ENCODE data around the gene FAM170B. TPM values are rescaled to one million over a fixed set of nuclear protein-coding genes. Genes with fewer than 3 reads are reported as not detected.

The FAM170B gene
- total RNA-seq (2014; rRNA removed) (not detected in 2 replicates), Bru-seq, nascent RNA (not detected), BruChase-seq, experiment 1, labeled RNA remaining after a 6-hour chase (not detected), BruChase-seq, experiment 2, labeled RNA remaining after a 2-hour chase (not detected)
- long read RNA-seq, result 0 reads

GRCh38 chr10:49133706-49134248, at the start of gene FAM170B:
Gene FAM170B (minus strand): TSS chr10:49134021. CDS start chr10:49133918, 103 bp downstream.
- Histone ChIP-seq H3K9me2 (replicated peaks; ENCODE audit: low read length) (no peaks in the 10 kb centered on the region), H3K9me3 (ENCODE audit: low read length) (no peaks in the 10 kb centered on the region), H3K4me1 (ENCODE audit: insufficient read depth, low read length) (peaks cover 3% of the 10 kb centered on the region), H4K20me1 (ENCODE audit: low read length) (no peaks in the 10 kb centered on the region), H3K27me3 (ENCODE audit: low read length) (peaks cover 78% of the 10 kb centered on the region), H3K27ac (ENCODE audit: low read length) (no peak within 1 kb of the TSS), H2AFZ (ENCODE audit: low read length) (no peak within 1 kb of the TSS), H3K4me3 (ENCODE audit: low read length) (no peak within 1 kb of the TSS), H3K79me2 (ENCODE audit: low read length) (no peaks in the 10 kb centered on the region), H3K36me3 (ENCODE audit: low read depth, low read length) (no peaks in the 10 kb centered on the region), H3K9ac (ENCODE audit: low read length) (no peak within 1 kb of the TSS), H3K4me2 (ENCODE audit: low read length) (no peak within 1 kb of the TSS), H3F3A (ENCODE audit: low read length, unreplicated experiment) (no peaks in the 10 kb centered on the region)
- ChIA-PET CTCF (no interaction called here), POLR2A (ENCODE audit: unreplicated experiment) (no interaction called here)
- DNase-seq, result no peak
- TF ChIP-seq EZH2 (IDR thresholded peaks at IDR 0.05; ENCODE audit: low read length, unreplicated experiment), result no peak
- no peak for TF ChIP-seq CTCF (conservative IDR thresholded peaks at IDR 0.05; ENCODE audit: low read depth, low read length)
- TF ChIP-seq EZH2phosphoT487 (IDR thresholded peaks at IDR 0.05; ENCODE audit: borderline replicate concordance, low read length), result no peak
- intact Hi-C loops (cut with micrococcal nuclease), result no loop called here
- no peak for ATAC-seq
- BruUV-seq (replicated peaks), result no TSS peak

GRCh38 chr10:49182776-49183175, 49.0 kb upstream of the FAM170B start:
- Histone ChIP-seq H3K36me3 (ENCODE audit: low read depth, low read length) (no peaks in the 10 kb centered on the region), H4K20me1 (ENCODE audit: low read length) (no peaks in the 10 kb centered on the region), H3K27ac (ENCODE audit: low read length) (no peak overlapping the region), H3K79me2 (ENCODE audit: low read length) (no peaks in the 10 kb centered on the region), H3K4me2 (ENCODE audit: low read length) (no peak overlapping the region), H2AFZ (ENCODE audit: low read length) (no peak overlapping the region), H3K27me3 (ENCODE audit: low read length) (peaks cover 69% of the 10 kb centered on the region), H3K4me3 (ENCODE audit: low read length) (no peak overlapping the region), H3K9ac (ENCODE audit: low read length) (no peak overlapping the region), H3F3A (ENCODE audit: low read length, unreplicated experiment) (no peaks in the 10 kb centered on the region), H3K9me3 (ENCODE audit: low read length) (no peaks in the 10 kb centered on the region), H3K9me2 (replicated peaks; ENCODE audit: low read length) (no peaks in the 10 kb centered on the region), H3K4me1 (ENCODE audit: insufficient read depth, low read length) (peaks cover 6% of the 10 kb centered on the region)
- ATAC-seq, result no peak
- BruUV-seq (replicated peaks), result no TSS peak
- CTCF ChIA-PET, result no interaction called here
- POLR2A ChIA-PET (ENCODE audit: unreplicated experiment), result no interaction called here
- DNase-seq, result no peak
- TF ChIP-seq CTCF (conservative IDR thresholded peaks at IDR 0.05; ENCODE audit: low read depth, low read length), result no peak
- no peak for TF ChIP-seq EZH2 (IDR thresholded peaks at IDR 0.05; ENCODE audit: low read length, unreplicated experiment)
- TF ChIP-seq EZH2phosphoT487 (IDR thresholded peaks at IDR 0.05; ENCODE audit: borderline replicate concordance, low read length), result no peak
- intact Hi-C loops (cut with micrococcal nuclease), result no loop called here

- H2AFZ ChIP-seq (ENCODE audit: low read length), result no peak overlapping the region
- BruUV-seq (replicated peaks), result no TSS peak
These were observed 46.6 kb upstream of the FAM170B start for GRCh38 chr10:49180444-49180860.

More at GRCh38 chr10:49180444-49180860, 46.6 kb upstream of the FAM170B start:
- no peaks in the 10 kb centered on the region for H3K9me3 ChIP-seq (ENCODE audit: low read length)
- H3K4me3 ChIP-seq (ENCODE audit: low read length), result no peak overlapping the region
- no peaks in the 10 kb centered on the region for H3K79me2 ChIP-seq (ENCODE audit: low read length)
- peaks cover 18% of the 10 kb centered on the region for H3K4me1 ChIP-seq (ENCODE audit: insufficient read depth, low read length)
- ChIA-PET POLR2A (ENCODE audit: unreplicated experiment) (no interaction called here), CTCF (no interaction called here)
- H3F3A ChIP-seq (ENCODE audit: low read length, unreplicated experiment), result no peaks in the 10 kb centered on the region
- no peaks in the 10 kb centered on the region for H3K36me3 ChIP-seq (ENCODE audit: low read depth, low read length)
- TF ChIP-seq EZH2phosphoT487 (IDR thresholded peaks at IDR 0.05; ENCODE audit: borderline replicate concordance, low read length) (no peak), EZH2 (IDR thresholded peaks at IDR 0.05; ENCODE audit: low read length, unreplicated experiment) (no peak), CTCF (conservative IDR thresholded peaks at IDR 0.05; ENCODE audit: low read depth, low read length) (no peak)
- H3K27ac ChIP-seq (ENCODE audit: low read length), result no peak overlapping the region
- no peaks in the 10 kb centered on the region for H4K20me1 ChIP-seq (ENCODE audit: low read length)
- intact Hi-C loops (cut with micrococcal nuclease), result no loop called here
- no peak overlapping the region for H3K9ac ChIP-seq (ENCODE audit: low read length)
- H3K4me2 ChIP-seq (ENCODE audit: low read length), result no peak overlapping the region
- H3K27me3 ChIP-seq (ENCODE audit: low read length), result peaks cover 48% of the 10 kb centered on the region
- no peak for DNase-seq
- no peaks in the 10 kb centered on the region for H3K9me2 ChIP-seq (replicated peaks; ENCODE audit: low read length)
- no peak for ATAC-seq

All from PC-3 (cell line).